Stimulated activated CD4-positive, alpha-beta T cell treated with anti-CD3 and anti-CD28 coated beads, TNF-alpha, amount 100 ng/mL, for 24 hours (primary cell): ENCODE data around the gene MTARC2.
A peak's percentile ranks its signal among the peaks of the same experiment; 100 is the strongest.

Source experiments
- DNase-seq, 3 experiments: peaks; one replicate each; pipeline ENCODE4 v3.0.0-alpha.2; 2020; ENCODE audit warnings: low read depth in 3 of 3

Gene MTARC2

DNA sequence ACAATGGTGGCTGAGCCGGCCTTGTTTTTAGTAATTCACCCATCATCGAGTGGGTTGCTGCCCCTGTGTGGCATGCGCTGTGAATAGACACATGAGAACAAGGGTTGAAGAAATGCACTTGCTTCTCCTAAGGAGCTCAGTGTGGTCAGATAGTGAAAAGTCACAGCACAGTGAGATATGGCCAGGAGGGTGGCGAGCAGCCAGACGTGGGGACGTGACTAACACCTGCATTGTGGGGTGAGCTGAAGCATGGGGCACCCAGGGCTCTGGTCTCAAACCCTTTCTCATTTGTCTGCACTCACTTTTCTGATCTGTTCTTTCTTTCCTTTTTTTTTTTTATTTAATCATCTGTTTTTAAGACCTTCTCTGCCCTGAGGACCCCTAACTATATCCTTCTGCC lies 52.1 kb downstream of the MTARC2 start:
- no peak for DNase-seq

DNA sequence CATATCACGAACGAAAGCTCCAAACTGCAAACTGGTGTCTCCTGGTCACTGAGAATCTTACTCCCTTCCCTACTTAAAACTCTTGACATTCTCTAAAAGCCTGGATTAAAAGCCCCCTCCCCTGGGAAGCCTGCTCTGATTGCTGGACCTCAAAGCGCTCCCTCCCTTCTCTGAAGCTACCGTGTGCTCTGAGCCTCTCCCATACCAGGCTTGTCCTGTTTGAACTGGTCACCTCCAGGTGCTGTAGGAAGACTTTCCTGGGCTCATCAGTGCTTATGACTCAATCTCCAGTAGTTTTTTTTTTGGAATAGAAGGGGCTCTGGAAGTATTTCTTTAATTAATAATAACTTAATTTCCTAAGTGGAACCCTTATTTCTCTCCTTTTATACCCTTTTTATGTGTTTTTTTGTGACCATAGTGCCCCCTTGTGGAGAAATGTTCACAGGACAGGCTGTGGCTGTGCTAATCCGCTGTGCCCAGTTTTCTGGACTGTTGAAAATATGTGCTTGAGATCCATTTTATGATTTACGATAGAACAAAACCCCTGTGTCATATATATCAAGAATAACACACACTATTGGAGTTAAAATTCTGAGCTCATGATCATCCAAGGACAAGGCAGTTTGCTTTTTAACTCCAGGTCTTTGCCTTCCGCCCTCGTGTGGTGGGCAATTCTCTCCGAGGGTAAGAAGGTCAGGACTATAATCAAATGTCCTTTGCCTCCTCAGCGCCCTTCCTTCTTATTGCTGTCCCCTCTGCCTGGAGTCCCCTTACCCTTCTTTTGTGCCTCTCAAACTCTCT lies 55.5 kb downstream of the MTARC2 start:
- DNase-seq = no peak

DNA sequence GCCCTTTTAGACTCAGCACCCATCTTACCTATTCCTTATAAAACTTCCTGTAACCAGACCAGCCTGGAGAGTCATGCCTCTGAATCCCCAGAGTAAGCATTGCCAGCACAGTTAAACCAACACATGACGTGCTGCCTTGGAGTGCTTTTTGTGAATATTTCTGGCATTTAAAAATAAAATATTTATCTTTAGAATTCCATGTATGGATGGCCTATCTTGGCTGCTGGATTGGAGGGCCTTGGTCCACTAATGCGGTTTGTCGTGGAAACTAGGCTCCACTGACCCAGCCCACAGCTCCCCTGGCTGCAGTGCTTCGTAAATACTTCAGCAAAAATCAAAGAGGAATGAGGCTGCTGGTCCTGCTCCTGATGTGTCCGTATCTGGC lies 56.1 kb downstream of the MTARC2 start:
- DNase-seq = no peak

DNA sequence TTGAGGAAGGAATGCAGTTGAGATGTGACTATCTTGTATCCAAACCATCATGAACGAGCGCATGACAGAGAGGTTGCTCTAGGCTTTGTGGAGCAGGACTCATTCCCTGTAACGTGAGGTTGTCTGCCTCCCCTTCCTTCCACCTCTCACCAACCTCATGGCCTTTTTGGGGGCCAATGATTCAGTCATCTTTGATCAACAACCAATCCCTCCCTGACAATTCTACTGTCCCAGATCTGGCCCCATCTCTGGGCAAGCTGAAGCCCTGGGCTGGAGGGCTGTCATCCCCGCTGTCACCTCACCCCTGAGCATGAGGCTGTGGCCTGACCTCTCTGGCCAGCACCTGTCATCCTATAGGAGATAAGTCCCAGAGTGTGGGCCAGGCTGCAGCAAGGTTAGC lies 58.3 kb downstream of the MTARC2 start:
- no peak for DNase-seq

DNA sequence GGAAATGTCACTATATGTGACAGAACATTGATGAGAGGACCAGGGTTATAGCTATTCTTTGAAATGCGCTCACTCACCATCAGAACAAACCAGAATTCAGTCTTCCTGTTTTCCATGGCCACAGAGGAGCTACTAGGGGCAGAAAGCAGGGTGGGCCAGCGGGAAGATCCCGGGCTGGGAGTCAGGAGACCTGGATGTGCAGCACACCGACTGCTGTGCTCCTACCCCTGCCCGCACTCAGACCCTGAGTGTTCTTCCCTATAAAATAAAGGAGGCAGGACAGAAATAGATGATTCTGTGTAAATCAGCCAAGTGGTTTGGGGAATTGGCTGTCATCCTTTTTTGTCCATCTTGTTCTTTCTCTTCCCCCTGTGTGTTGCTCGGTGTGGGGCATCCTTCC lies 59.6 kb downstream of the MTARC2 start:
- DNase-seq = no peak

DNA sequence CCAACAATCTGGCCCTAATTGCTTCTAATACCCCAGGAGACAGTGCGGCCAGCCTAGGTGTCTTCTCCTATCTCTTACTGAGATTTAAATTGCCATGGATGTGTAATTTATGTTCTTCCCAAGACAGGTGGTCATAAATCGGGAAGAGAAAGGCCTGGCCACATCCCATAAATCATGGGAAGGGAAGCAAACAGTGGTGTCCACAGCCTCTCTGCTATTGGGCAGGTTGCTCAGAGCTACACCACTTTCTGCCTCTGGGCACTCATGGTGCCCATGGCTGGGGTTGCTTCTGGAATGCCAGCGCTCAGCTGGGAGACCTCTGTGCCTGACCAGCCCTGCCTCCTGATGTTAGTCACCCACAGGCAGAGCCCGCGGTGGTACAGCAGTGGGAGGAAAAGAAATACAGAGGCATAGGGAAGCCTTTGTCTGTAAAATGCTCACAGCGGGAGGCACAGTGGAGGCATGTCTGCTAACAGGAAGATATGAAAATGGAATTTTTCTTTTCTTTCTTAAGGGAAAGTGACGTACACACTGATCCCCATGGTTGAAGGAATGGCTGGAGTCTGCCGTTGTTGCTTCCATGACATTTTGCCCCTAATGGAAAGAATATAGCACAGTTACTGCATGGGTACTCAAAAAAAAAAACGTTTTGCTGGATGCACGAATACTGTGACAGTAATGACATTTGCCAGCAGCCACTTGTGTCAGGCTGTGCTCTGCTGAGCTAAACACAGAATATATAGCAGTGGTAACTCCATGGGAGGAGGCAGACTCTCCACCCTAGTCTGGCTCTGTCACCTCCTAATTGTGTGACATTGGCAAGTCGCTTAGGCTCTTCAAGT lies 60.4 kb downstream of the MTARC2 start:
- no peak for DNase-seq

DNA sequence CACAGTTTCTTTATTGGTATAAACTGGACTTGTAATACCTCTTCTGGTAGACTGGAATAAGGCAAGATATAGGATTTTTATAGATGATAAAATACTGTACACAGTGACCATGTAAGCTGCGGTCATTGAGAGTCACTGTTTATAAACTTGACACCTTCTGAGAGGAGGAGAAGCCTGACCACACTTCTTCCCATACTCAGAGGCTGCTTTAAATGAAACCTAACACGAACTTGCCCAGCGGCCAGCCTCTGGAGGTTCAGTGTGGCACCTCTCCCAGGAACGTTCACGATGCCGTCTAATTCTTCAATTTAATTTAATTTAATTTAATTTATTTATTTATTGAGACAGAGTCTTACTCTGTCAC lies 61.0 kb downstream of the MTARC2 start:
- DNase-seq = no peak

DNA sequence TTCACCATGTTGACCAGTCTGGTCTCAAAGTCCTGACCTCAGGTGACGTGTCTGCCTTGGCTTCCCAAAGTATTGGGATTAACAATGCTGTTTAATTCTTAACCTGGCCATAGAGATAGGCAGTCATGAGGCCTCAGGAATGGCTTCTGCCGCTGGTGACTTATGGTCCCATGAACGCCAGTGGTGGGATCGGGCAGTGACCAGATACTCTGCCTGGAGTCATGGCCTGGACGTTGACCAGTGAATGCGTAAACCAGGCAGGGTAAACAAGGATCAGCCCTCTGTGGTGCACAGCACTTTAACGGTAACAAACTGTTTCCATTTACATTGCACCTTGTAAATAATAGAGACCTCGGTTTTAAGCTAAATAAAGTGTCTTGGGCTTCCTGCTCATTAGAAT lies 61.6 kb downstream of the MTARC2 start:
- DNase-seq = no peak

DNA sequence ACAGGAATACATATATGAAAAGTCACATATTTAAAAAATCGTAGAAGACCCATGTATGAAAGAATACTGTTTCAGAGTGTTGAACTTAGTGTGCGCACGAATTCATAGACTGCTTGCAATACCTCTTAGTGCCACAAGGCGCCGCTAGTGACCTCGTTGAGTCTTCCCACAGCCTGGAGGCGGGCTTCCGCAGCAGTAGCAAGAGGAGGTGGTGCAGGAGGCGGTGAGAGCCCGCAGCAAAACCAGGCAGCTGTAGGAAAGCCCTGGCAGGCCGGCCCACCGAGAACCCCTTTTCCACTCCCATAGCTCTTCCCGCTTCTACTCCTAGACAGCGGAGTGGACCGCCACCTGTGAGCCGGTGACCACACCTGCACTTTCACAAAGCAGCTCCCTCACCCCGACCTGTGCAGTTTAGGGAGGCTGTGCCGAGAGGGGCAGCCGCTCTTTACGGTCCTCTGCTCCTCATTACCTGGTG lies 62.1 kb downstream of the MTARC2 start:
- DNase-seq = peak; percentile 44 to 69 (median 48)

DNA sequence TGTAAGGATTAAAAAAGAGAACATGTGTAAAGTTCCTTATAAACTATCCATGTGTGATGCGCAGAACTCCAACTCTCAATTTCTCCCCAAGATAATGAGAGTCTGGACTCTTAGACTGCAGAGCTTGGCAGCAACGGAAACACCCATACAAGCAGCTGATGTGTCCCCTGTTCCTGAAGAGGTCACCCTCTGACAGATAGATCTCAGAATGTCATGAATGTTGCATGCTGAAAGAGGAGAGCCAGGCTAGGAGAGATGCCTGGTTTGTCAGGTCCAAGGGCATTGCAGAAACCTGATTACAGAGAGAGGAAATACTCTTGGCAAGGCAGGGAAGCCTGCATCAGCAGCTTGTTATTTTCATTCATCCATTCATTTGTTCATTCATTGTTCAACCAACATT lies 62.8 kb downstream of the MTARC2 start:
- DNase-seq = no peak

DNA sequence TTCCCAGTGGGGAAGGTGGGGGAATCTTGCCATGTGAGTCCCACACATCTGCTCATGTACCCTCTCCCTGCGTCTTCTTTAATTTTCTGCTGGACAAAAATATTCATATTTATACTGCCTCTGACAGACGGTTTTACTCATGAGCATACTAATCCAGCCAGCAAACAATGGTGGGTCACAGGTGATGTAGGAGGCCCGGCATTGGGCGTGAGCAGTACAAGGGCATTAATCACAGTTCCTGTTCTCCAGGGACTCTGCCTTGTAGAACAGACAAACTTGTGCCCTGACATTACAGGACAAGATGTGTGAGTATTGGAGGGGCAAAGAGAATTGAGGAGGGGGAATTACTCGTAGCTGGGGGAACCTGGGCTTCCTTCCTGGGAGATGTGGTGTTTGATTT lies 63.6 kb downstream of the MTARC2 start:
- DNase-seq = no peak

DNA sequence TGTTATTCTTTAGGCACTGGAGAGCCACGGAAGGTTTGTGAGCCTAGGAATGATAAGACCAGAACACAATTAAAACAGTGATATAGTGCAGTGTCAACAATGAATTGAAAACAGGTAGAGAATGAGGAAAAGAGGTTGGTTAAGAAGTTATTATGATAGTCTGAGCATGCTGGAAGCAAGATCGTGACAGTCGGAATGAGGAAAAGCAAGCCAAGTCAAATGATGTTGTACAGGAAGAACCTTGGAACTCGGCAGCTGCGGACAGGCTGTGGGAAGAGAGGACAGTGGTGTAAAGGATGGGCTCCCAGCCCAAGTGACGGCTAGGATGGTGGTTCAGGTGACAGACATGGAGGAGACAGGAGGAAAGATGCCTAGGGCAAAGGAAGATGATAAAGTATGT lies 64.2 kb downstream of the MTARC2 start:
- DNase-seq = no peak

DNA sequence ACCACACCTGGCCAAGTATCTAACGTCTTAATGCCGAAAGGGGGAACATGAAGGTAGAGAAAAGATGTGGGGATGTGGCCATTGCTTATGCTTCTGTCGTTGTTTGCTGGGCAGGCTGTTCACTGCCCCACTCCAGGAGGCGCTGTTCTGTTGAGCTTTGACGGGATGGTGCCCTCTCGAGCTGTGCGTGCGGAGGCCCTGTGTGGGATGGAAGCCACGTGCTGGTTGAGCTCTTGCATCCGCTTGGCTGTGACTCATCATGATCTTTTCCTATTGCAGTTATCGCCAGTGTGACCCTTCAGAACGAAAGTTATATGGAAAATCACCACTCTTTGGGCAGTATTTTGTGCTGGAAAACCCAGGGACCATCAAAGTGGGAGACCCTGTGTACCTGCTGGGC lies 64.9 kb downstream of the MTARC2 start:
- no peak for DNase-seq

DNA sequence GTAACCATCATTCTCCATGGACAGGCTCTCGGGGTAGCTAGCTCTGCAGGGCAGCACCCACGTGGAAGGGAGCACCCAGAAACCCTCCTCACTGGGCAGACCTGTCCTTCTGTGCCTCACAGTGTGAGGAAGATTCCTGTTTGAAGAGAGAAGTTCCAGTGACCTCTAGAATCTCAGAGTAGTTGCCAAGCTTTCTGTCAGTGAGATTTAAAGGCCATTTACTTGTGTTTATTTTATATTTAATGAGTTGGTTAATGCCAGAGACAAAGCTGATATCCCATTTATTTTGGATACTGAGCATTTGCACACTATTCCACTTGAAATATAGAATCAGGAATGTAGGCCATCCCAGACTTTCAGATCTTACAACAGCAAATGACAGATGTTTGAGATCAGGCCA lies 67.3 kb downstream of the MTARC2 start:
- no peak for DNase-seq

DNA sequence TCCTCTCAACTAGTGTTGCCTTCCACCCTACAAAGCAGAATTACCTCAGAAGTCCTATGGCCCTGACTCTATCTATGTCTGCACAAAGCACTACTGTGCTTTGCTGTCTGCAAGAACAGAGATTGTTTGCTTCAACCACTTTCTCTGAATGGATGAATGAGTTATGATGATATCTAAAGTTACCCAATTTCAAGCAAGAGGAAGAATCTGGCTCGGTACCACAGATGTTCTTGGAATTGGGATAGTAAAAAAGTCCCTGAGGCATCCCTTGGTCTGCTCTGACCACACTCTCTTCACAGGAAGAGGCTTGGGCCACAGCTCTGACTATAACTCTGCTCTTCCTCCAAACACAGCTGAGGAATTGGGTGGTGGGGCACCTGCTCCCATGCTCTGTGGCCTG lies 69.8 kb downstream of the MTARC2 start:
- DNase-seq = no peak

DNA sequence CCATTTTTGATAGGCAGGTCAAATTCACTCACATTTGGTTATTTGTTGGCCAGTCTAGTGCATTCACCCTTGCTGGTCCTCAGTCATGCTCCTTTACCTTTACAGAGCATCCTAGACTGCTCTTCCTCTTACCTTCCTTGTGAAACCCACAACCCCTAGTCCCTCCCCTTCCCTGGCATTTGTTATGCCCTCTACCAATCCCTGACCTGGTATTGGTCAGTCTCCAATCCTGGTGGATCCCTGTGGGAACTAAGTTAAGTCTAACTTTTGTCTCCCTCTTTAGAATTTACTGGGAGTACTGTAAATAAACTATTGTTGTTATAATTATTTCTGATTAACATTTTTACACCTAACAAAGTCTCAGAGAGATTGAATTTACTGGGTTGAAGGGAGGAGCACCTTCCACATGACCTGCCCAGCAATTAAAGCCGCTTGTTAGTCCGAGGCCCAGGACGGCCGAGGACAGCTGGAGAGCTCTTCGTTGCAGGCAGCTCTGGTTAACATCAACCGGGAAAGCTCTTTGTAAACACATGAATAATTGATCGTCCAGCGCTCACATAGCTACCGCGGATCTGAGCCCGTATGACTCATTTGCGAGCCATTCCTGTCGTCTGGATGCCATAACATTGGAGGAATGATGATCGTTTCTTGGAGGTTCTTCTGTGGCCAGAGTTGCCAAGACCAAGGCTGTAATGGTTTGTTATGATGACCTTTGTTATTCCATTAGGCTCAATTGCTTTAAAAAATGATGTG lies 70.5 kb downstream of the MTARC2 start:
- no peak for DNase-seq

DNA sequence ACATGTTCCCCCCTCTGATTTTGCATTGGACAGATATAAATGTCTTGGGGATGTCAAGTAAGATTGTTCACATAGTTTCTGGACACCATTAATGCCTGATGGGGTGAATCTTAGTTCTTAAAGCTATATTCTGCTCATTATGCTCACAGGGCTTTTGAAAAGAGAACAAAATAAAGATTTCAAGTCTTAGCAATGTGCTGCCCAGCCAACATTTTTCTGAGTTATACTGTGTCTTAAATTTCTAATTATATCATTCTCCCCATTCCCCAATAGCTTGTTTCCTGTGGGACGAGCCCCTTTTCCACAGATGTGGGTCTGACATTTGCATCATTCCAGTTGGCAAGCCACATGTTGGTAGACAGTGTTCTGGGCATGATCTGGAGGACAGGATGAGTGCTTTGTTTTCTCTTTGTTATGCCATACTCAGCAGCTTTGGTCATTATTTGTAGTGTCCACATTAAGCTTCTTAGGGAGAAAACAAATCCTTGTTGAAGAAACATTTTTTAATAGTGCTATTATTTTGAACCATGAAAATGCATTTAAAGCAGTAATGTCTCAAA lies 71.4 kb downstream of the MTARC2 start:
- DNase-seq = no peak

DNA sequence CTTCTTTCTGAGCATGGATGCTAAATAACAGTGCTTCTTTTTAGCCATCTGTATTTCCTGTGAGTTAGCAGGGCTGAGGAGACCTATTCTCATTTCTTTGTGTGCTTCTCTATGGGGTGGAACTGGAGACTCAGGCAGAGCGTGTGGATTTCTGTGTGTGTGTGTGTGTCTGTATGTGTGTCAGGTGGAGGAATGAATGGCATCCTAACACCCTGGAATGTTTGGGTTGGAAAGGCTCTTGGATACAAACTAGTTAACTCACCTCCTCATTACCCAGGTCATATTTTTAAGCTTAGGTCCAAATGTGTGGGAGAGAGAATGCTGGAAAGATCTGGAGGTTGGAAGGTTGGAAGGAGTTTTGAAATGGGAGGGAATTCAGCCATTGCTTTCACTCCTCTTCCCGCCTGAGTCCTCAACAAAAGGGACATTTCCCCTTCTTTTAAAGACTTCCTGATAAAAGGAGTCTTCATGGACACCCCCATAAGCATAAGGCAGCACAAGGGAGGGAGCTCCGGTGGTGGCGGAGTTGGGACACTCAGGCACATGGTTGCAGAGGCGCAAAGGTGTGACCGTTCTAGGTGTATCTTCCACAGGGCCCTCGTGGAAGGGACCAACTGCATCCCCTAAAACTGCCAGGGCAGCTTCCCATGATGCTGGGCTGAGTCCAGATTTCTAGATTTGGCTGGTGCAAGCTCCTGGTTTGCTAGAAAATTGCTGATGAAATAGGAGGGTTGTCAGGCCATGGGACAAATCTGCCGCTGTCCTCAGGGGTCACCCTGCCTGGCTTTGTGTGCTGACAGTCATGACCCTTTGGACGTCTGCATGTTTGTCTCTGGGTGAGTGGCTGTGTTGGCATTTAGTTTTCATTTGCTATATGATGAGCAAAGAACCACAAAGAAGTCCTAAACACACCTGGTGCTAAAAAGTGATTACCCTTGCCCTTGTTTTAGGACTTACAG lies 76.2 kb downstream of the MTARC2 start:
- DNase-seq = no peak

DNA sequence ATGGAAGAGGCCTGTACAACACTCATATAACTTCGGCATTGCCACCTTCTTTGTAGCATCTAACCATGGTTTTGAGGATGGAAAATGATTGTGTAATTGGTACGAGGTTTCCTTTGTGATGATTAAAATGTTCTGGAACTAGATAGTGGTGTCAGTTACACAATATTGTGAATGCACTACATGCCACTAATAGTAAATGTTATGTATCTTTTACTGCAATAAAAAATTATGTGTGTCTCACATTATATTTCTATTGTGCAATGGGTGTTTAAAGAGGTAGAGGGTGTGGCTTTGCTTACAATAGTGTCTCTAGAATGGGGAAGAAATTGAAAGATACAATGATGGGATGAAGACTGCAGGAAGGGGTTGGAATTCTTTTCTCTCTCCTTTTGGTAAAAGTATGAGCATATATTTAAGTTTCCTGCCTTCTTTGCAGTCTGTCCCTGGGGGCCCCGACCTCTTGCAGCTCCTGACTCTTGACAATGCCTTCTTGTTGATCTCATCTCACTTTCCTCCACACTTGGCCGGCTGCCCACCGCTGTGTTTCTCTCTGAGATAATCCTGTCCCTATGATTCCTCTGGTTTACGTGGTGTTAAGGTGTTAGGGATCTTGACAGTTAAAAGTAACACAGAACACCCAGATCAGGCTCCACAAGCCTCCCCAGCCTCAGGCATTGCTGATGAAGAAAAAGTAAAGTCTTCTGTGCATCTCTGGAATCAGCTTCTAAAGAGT lies 77.9 kb downstream of the MTARC2 start:
- no peak for DNase-seq

DNA sequence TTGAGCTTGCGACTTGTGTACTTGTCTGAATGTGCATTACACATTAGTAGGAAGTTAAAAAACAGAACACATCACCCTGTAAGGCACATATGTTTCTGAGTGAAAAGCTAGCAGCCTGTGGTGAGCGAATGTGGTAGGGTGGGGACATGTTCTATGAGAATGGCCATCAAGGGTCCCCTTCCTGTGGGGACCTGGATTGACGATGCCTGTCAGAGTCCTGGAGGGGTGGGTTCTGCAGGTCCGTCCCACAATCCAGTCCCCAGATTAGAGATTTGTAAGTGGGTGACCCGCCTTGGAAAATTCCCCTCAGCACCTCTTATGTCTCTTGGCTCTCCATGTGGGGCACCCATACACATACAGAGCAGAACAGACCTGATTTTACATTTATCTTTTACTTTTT lies 78.6 kb downstream of the MTARC2 start:
- DNase-seq = no peak
